GM19452 (cell line): Measurements from ENCODE around the gene MAPRE3.

Source experiments
- ATAC-seq: cut with Tn5 transposase; IDR thresholded peaks from one replicate; pipeline ENCODE4 v1.9.1; 2021; ENCODE audit not compliant: unreplicated experiment

The MAPRE3 gene

GRCh38 chr2:26982102-26982742, 11.8 kb downstream of the MAPRE3 start:
- no peak for ATAC-seq

GRCh38 chr2:26983746-26984145, 13.3 kb downstream of the MAPRE3 start:
- ATAC-seq: no peak

GRCh38 chr2:26985807-26986206, 15.4 kb downstream of the MAPRE3 start:
- ATAC-seq: no peak

- ATAC-seq: no peak
Observed at GRCh38 chr2:26986576-26986975, 16.1 kb downstream of the MAPRE3 start.

- no peak for ATAC-seq
Observed at GRCh38 chr2:26988058-26988860, 17.8 kb downstream of the MAPRE3 start.

GRCh38 chr2:26989156-26989555, 18.7 kb downstream of the MAPRE3 start:
- no peak for ATAC-seq

- ATAC-seq: no peak
Observed at GRCh38 chr2:26991717-26992116, 21.3 kb downstream of the MAPRE3 start.

GRCh38 chr2:26993768-26994167, 23.3 kb downstream of the MAPRE3 start:
- no peak for ATAC-seq

GRCh38 chr2:26994983-26995382, 24.5 kb downstream of the MAPRE3 start:
- no peak for ATAC-seq

GRCh38 chr2:26997394-26997793, 27.0 kb downstream of the MAPRE3 start:
- ATAC-seq: no peak

- no peak for ATAC-seq
Observed at GRCh38 chr2:26998323-26998722, 27.9 kb downstream of the MAPRE3 start.

GRCh38 chr2:27000228-27000627, 29.8 kb downstream of the MAPRE3 start:
- ATAC-seq: no peak

- no peak for ATAC-seq
Observed at GRCh38 chr2:27000995-27001394, 30.6 kb downstream of the MAPRE3 start.

- ATAC-seq: no peak
Observed at GRCh38 chr2:27001950-27002349, 31.5 kb downstream of the MAPRE3 start.

GRCh38 chr2:27003007-27003406, 32.6 kb downstream of the MAPRE3 start:
- no peak for ATAC-seq

GRCh38 chr2:27003857-27004256, 33.4 kb downstream of the MAPRE3 start:
- ATAC-seq: no peak

- ATAC-seq: no peak
Observed at GRCh38 chr2:27006602-27007415, 36.4 kb downstream of the MAPRE3 start.

GRCh38 chr2:27007416-27008374, 37.3 kb downstream of the MAPRE3 start:
- no peak for ATAC-seq

GRCh38 chr2:27008678-27009077, 38.2 kb downstream of the MAPRE3 start:
- no peak for ATAC-seq

- no peak for ATAC-seq
Observed at GRCh38 chr2:27009083-27009482, 38.6 kb downstream of the MAPRE3 start.

- ATAC-seq: no peak
Observed at GRCh38 chr2:27009716-27010115, 39.3 kb downstream of the MAPRE3 start.
